Heart left ventricle (tissue), 16 donors: Measurements from ENCODE around the gene LTK. TPM values are rescaled to one million over a fixed set of nuclear protein-coding genes. Genes with fewer than 3 reads are reported as not detected.

ENCODE experiments used
- ATAC-seq, 4 donors: fragments of 200-7000 bp; cut with Tn5 transposase; one replicate each; pipeline ENCODE4 v1.9.1; 2020 to 2022; ENCODE audit warnings: moderate library complexity in 4 of 4, mild to moderate bottlenecking in 3 of 4, moderate number of reproducible peaks in 1 of 4
- DNase-seq, 5 donors: peaks; one replicate each; pipeline ENCODE4 v3.0.0-alpha.2; 2020
- H3K27ac ChIP-seq, 12 donors: fragments of 200-600 bp; sonication (generic) in 4 of 12; one replicate each; pipeline versions ENCODE4 v1.5.0 to v1.8.0; 2016 to 2022; ENCODE audit warnings: mild to moderate bottlenecking in 2 of 12
- H3K27me3 ChIP-seq, 9 donors: fragments of 200-600 bp; sonication (generic) in 2 of 9; one replicate each; pipeline versions ENCODE4 v1.5.1 to v1.8.0; 2016 to 2022; ENCODE audit warnings: mild to moderate bottlenecking in 3 of 9
- H3K36me3 ChIP-seq, 9 donors: fragments of 200-600 bp; sonication (generic) in 2 of 9; one replicate each; pipeline versions ENCODE4 v1.5.0 to v1.8.0; 2018 to 2022; ENCODE audit warnings: mild to moderate bottlenecking in 2 of 9
- H3K4me1 ChIP-seq, 12 donors: fragments of 200-600 bp; sonication (generic) in 4 of 12; one replicate each; pipeline versions ENCODE4 v1.5.0 to v1.8.0; 2016 to 2022; ENCODE audit warnings: mild to moderate bottlenecking in 3 of 12
- H3K4me3 ChIP-seq, 12 donors: fragments of 200-600 bp; sonication (generic) in 4 of 12; one replicate each; pipeline versions ENCODE4 v1.5.0 to v1.8.0; 2017 to 2022; ENCODE audit warnings: mild to moderate bottlenecking in 9 of 12, moderate library complexity in 4 of 12
- H3K9me3 ChIP-seq, 12 donors: fragments of 200-600 bp; sonication (generic) in 4 of 12; one replicate each; pipeline versions ENCODE4 v1.5.0 to v1.8.0; 2016 to 2022; ENCODE audit warnings: mild to moderate bottlenecking in 1 of 12
- POLR2A ChIP-seq, 2 donors: fragments of 450-650 bp; IDR thresholded peaks; one replicate each; pipeline ENCODE4 v1.6.1; 2017; ENCODE audit warnings: antibody characterized with exemption in 2 of 2, mild to moderate bottlenecking in 2 of 2, moderate library complexity in 2 of 2
- WGBS, 4 donors: extraction: QIAGEN DNeasy Blood & Tissue Kit in 2 of 4; methylation state at CpG; one replicate each; pipeline versions ENCODE4 v1.1.5 to v1.1.7; 2013 to 2018; 5-methylcytosine and 5-hydroxymethylcytosine counted together
- intact Hi-C, 10 donors: fragments of 100-400 bp; cut with DNase I; formaldehyde crosslinking; loops; one replicate each; pipeline versions ENCODE4 v1.11.1 to v1.14.2; 2022
- polyA plus RNA-seq, 2 donors: library from polyadenylated mRNA; stranded (reverse); fragments of 200-250 nt; gene quantifications; one replicate each; pipeline ENCODE4 v1.2.3, GENCODE V29; 2013
- total RNA-seq, 9 donors: library from RNA; depleted of rRNA in 2 of 9; stranded (reverse); fragments of >200 nt in 2 of 9; fragmentation: NEBNext Ultra II Directional in 3 of 9; extraction: Animal tissue kit (Norgen Biotek cat#: 25700) in 3 of 9; gene quantifications; one replicate each; pipeline versions ENCODE4 v1.1.0 to v1.2.4, GENCODE V29; 2016 to 2023
- TF ChIP-seq, protein P1 (sequence below), 12 donors: fragments of 200-600 bp; sonication (generic) in 4 of 12; IDR thresholded peaks; one replicate each; pipeline versions ENCODE4 v1.5.0 to v1.8.0; 2018 to 2022; ENCODE audit warnings: antibody characterized with exemption in 12 of 12, mild to moderate bottlenecking in 5 of 12
- donor health status: ischemic (EF 13 %, LVEDD 7.1; RV severe dilation, severe dysfunction).
- donor health status: healthy with polysubstance abuse.
- donor health status: DM: no; HTN: yes; CAD: no.
- donor health status: DM: no; HTN: no; CAD: no.
- donor health status: ischemic (EF 25% LVEDD 6.9; RV normal size, moderate dysfunction).
- donor health status: ischemic (EF 25% LVEDD 5.7; RV mildly dilated, moderate dysfunction).
- donor health status: healthy.
- donor health status: DM: yes; HTN: yes; CAD: no.
- donor health status: ischemic (EF 35%, LVEDD 5.7; RV mildly dilated, moderate dysfunction).
- donor health status: nonischemic (EF 11% LVEDD 7.7; RV severe dilation, severe dysfunction).
- donor health status: DM: yes; HTN: yes; CAD: no.
- donor health status: PGD.
- donor health status: ischemic (EF 29% LVEDD 5.4; RV normal size, mild dysfunction).
- donor health status: nonischemic (EF 23%, LVEDD 6.1; RV moderate dilation, normal function).

LTK gene
- total and polyA plus RNA-seq, 11 donors: 0.14 to 1.6 (median 0.36) TPM

DNA sequence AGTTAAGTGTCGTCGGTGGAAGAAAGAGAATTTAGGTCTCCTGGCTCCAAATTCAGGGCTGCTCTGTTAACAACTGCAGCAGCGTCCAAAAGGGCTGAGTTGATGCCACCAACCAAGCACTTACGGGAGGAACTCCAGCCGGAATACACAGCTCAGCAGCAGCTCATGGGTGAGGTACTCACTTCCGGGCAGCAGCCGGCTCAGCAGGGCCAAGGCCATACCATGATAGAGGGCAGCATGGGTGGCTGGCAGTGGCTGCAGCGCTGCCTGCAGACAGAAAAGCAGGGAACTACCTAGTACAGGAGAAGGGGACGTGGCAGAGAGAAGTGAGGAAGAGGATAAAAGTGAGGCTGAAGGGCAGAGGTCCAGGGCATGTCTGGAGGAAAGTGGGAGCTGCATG lies 8.0 kb upstream of the LTK start:
- Histone ChIP-seq H3K9me3 (no peaks in the 10 kb centered on the region), H3K4me3 (no peak overlapping the region), H3K4me1 (no peaks in the 10 kb centered on the region), H3K27ac (no peak overlapping the region), H3K36me3 (peaks cover 0 to 63% (median 49%) of the 10 kb centered on the region in 9 donors), H3K27me3 (no peaks in the 10 kb centered on the region)
- no peak for TF ChIP-seq POLR2A (IDR thresholded peaks at IDR 0.05)
- TF ChIP-seq, protein P1, sequence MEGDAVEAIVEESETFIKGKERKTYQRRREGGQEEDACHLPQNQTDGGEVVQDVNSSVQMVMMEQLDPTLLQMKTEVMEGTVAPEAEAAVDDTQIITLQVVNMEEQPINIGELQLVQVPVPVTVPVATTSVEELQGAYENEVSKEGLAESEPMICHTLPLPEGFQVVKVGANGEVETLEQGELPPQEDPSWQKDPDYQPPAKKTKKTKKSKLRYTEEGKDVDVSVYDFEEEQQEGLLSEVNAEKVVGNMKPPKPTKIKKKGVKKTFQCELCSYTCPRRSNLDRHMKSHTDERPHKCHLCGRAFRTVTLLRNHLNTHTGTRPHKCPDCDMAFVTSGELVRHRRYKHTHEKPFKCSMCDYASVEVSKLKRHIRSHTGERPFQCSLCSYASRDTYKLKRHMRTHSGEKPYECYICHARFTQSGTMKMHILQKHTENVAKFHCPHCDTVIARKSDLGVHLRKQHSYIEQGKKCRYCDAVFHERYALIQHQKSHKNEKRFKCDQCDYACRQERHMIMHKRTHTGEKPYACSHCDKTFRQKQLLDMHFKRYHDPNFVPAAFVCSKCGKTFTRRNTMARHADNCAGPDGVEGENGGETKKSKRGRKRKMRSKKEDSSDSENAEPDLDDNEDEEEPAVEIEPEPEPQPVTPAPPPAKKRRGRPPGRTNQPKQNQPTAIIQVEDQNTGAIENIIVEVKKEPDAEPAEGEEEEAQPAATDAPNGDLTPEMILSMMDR (IDR thresholded peaks at IDR 0.05): no peak
- intact Hi-C loops: no loop called here
- WGBS, 4 donors: 87 to 90% (median 89%) methylated on average over 9 of the region's 9 CpGs
- ATAC-seq (no peak), DNase-seq (no peak)

DNA sequence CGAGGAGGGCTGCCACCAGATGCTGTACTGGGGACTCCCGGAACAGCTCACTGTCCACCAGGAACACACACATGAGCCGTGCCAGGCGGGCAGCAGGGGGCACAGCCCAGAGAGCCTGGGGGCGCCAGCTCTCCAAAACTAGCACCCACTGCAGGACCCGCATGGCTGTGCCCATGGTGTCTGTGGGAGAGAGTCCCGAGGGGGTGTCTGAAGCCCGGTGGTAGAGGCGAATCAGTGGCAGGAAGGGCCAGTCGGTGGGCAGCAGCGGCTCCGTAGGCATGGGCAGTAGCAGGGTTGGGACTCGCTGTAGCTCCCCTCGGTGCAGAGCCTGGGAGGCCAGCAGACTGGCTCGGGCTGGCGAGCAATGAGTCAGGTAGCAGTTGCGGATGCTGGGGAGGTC lies 7.0 kb upstream of the LTK start:
- no peak for TF ChIP-seq POLR2A (IDR thresholded peaks at IDR 0.05)
- TF ChIP-seq, protein P1 (IDR thresholded peaks at IDR 0.05): no peak
- peaks cover 0 to 55% (median 41%) of the 10 kb centered on the region in 9 donors for H3K36me3 ChIP-seq

DNA sequence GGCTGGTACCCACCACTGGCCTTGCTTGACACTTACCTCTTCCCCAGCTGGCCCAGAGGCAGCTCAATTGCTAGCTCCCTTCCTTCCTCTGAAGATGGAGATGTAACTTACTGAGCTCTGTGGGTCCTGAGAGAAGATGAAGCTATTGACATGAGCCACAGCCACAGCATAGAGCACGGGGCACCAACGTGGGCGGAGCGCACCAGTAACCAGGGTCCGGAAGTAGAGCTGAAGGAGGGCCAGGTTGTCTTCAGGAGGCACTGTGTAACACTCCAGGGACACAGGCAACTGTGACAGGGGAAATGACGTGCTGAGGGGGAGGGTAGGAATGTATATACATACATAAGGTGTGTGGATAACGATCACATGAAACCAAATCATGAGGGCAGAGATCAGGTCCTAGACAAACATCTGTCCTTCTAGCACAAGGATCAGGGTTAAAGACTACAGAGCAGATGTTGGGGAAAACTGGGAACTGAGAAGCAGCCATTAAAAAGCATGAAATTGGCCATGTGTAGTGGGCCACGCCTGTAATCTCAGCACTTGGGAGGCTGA lies 4.3 kb upstream of the LTK start:
- WGBS, 4 donors: 93 to 97% (median 94%) methylated on average over 8 of the region's 8 CpGs
- ATAC-seq (no peak), DNase-seq (no peak)
- TF ChIP-seq POLR2A (IDR thresholded peaks at IDR 0.05): no peak
- TF ChIP-seq, protein P1 (IDR thresholded peaks at IDR 0.05): no peak
- Histone ChIP-seq H3K27me3 (peaks cover 0 to 13% (median 9%) of the 10 kb centered on the region in 9 donors), H3K27ac (no peak overlapping the region), H3K36me3 (peaks cover 0 to 39% (median 19%) of the 10 kb centered on the region in 9 donors), H3K9me3 (no peaks in the 10 kb centered on the region), H3K4me1 (peaks cover 0 to 12% (median 10%) of the 10 kb centered on the region in 12 donors), H3K4me3 (no peak overlapping the region)
- intact Hi-C loops: no loop called here

More for the DNA sequence above, 7.0 kb upstream of the LTK start:
- ATAC-seq (no peak), DNase-seq (no peak)
- WGBS, 4 donors: 95 to 97% (median 96%) methylated on average over 14 to 17 of the region's 17 CpGs
- Histone ChIP-seq H3K9me3 (no peaks in the 10 kb centered on the region), H3K27ac (no peak overlapping the region), H3K27me3 (no peaks in the 10 kb centered on the region), H3K4me3 (no peak overlapping the region), H3K4me1 (no peaks in the 10 kb centered on the region)
- intact Hi-C loops: no loop called here

DNA sequence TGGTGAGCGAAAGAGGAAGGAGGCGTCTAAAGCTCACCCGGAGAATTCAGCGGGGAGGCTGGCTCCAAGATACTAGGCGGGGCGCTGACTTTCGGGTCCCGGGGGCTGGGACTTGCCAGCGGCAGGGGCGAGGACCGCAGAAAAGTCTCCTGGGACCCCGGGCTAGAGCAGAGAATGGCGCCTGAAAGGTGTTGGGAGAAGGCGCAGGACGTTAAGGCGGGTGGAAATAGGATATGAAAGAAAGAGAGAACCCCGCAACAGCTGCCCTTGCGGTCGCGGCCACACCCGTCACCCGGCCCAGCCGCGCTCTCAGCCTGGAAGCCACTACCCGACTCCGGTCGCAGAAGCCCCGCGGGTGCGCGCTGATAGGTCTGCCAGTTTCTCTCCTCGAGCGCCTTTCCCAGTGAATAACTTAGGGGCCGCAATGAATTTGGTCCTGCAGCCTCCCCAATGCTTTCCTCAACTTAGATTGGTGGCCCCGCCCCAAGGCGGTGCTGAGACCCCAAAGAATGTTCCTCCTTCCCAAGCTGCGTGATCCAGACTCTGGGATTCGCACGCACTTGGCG lies 604 bp downstream of the LTK start:
- Histone ChIP-seq H3K27me3 (peaks cover 15 to 36% (median 28%) of the 10 kb centered on the region in 9 donors), H3K36me3 (peaks cover 0 to 18% (median 4%) of the 10 kb centered on the region in 9 donors), H3K4me3 (peak overlapping the region; percentile 29 to 57 (median 43)), H3K4me1 (peaks cover 0 to 32% (median 24%) of the 10 kb centered on the region in 12 donors), H3K9me3 (no peaks in the 10 kb centered on the region), H3K27ac (no peak overlapping the region)
- WGBS, 4 donors: 1 to 2% (median 1%) methylated on average over 34 to 40 of the region's 40 CpGs
- peak in 1 of 5 donors; percentile 43 for DNase-seq
- ATAC-seq: peak in 2 of 4 donors; percentile 42 to 54
- intact Hi-C loops: no loop called here
- no peak for TF ChIP-seq POLR2A (IDR thresholded peaks at IDR 0.05)
- TF ChIP-seq, protein P1 (IDR thresholded peaks at IDR 0.05): no peak
